Measurements from ENCODE around the gene GPR101. TPM values are rescaled to one million over a fixed set of nuclear protein-coding genes. Genes with fewer than 3 reads are reported as not detected.

GPR101 gene
- not detected in 2 replicates for total RNA-seq
- long read RNA-seq: 0 reads

- no peak for TF ChIP-seq CTCF (IDR thresholded peaks at IDR 0.05)
- H3K9me3 Mint-ChIP-seq (ENCODE audit: unreplicated experiment): peaks cover 6% of the 10 kb centered on the region
- no peak within 1 kb of the TSS for H3K27ac Mint-ChIP-seq (ENCODE audit: unreplicated experiment)
- peaks cover 51% of the 10 kb centered on the region for H3K27me3 Mint-ChIP-seq (ENCODE audit: unreplicated experiment)
- H3K36me3 Mint-ChIP-seq (ENCODE audit: unreplicated experiment): no peaks in the 10 kb centered on the region
- DNase-seq (ENCODE audit: extremely low spot score, unreplicated experiment): no peak
- H3K4me3 Mint-ChIP-seq (ENCODE audit: unreplicated experiment): no peak within 1 kb of the TSS
- peaks cover 8% of the 10 kb centered on the region for H3K4me1 Mint-ChIP-seq (ENCODE audit: unreplicated experiment)
These were observed at the start of gene GPR101 for GRCh38 chrX:137033774-137034507. TSS of gene GPR101 (minus strand) at chrX:137033995. CDS start at chrX:137031674, 2,321 bp downstream.

GRCh38 chrX:137081239-137081638 is 47.4 kb upstream of the GPR101 start:
- Mint-ChIP-seq H3K9me3 (ENCODE audit: unreplicated experiment) (peaks cover 15% of the 10 kb centered on the region), H3K36me3 (ENCODE audit: unreplicated experiment) (no peaks in the 10 kb centered on the region), H3K27me3 (ENCODE audit: unreplicated experiment) (no peaks in the 10 kb centered on the region), H3K4me3 (ENCODE audit: unreplicated experiment) (no peak overlapping the region), H3K27ac (ENCODE audit: unreplicated experiment) (no peak overlapping the region), H3K4me1 (ENCODE audit: unreplicated experiment) (no peaks in the 10 kb centered on the region)
- no peak for DNase-seq (ENCODE audit: extremely low spot score, unreplicated experiment)
- no peak for TF ChIP-seq CTCF (IDR thresholded peaks at IDR 0.05)

- Mint-ChIP-seq H3K36me3 (ENCODE audit: unreplicated experiment) (no peaks in the 10 kb centered on the region), H3K4me3 (ENCODE audit: unreplicated experiment) (no peak overlapping the region), H3K4me1 (ENCODE audit: unreplicated experiment) (no peaks in the 10 kb centered on the region), H3K27me3 (ENCODE audit: unreplicated experiment) (no peaks in the 10 kb centered on the region), H3K9me3 (ENCODE audit: unreplicated experiment) (no peaks in the 10 kb centered on the region), H3K27ac (ENCODE audit: unreplicated experiment) (no peak overlapping the region)
- TF ChIP-seq CTCF (IDR thresholded peaks at IDR 0.05): no peak
- DNase-seq (ENCODE audit: extremely low spot score, unreplicated experiment): no peak
These were observed 38.6 kb upstream of the GPR101 start for GRCh38 chrX:137072396-137072795.

GRCh38 chrX:137071596-137071995 is 37.8 kb upstream of the GPR101 start:
- H3K9me3 Mint-ChIP-seq (ENCODE audit: unreplicated experiment): no peaks in the 10 kb centered on the region
- H3K36me3 Mint-ChIP-seq (ENCODE audit: unreplicated experiment): no peaks in the 10 kb centered on the region
- TF ChIP-seq CTCF (IDR thresholded peaks at IDR 0.05): no peak
- H3K4me1 Mint-ChIP-seq (ENCODE audit: unreplicated experiment): no peaks in the 10 kb centered on the region
- H3K27ac Mint-ChIP-seq (ENCODE audit: unreplicated experiment): no peak overlapping the region
- no peaks in the 10 kb centered on the region for H3K27me3 Mint-ChIP-seq (ENCODE audit: unreplicated experiment)
- DNase-seq (ENCODE audit: extremely low spot score, unreplicated experiment): no peak
- no peak overlapping the region for H3K4me3 Mint-ChIP-seq (ENCODE audit: unreplicated experiment)

GRCh38 chrX:137067147-137067546 is 33.4 kb upstream of the GPR101 start:
- no peak overlapping the region for H3K27ac Mint-ChIP-seq (ENCODE audit: unreplicated experiment)
- peaks cover 5% of the 10 kb centered on the region for H3K9me3 Mint-ChIP-seq (ENCODE audit: unreplicated experiment)
- H3K4me3 Mint-ChIP-seq (ENCODE audit: unreplicated experiment): no peak overlapping the region
- H3K4me1 Mint-ChIP-seq (ENCODE audit: unreplicated experiment): no peaks in the 10 kb centered on the region
- no peak for TF ChIP-seq CTCF (IDR thresholded peaks at IDR 0.05)
- H3K27me3 Mint-ChIP-seq (ENCODE audit: unreplicated experiment): no peaks in the 10 kb centered on the region
- H3K36me3 Mint-ChIP-seq (ENCODE audit: unreplicated experiment): no peaks in the 10 kb centered on the region
- DNase-seq (ENCODE audit: extremely low spot score, unreplicated experiment): no peak
